Measurements from ENCODE around the gene COLEC12.
A peak's percentile ranks its signal among the peaks of the same experiment; 100 is the strongest.

- TF ChIP-seq CTCF (IDR thresholded peaks at IDR 0.05; ENCODE audit: poor library complexity) (peak; percentile 65), EZH2phosphoT487 (IDR thresholded peaks at IDR 0.05; ENCODE audit: low read depth, severe bottlenecking, unreplicated experiment) (no peak), EZH2 (IDR thresholded peaks at IDR 0.05; ENCODE audit: borderline replicate concordance) (no peak)
Measured at GRCh38 chr18:286515-287310, 213.8 kb downstream of the COLEC12 start.
